PC-9 (cell line): ENCODE data around the gene RGS7. TPM values are rescaled to one million over a fixed set of nuclear protein-coding genes. Genes with fewer than 3 reads are reported as not detected.

Source experiments
- BruUV-seq: library from RNA; stranded (reverse); fragments of 400-500 nt; replicated peaks from 2 replicates; lab custom pipeline; 2021; lab: Mats Ljungman, UMichigan
- CTCF ChIA-PET: fragments of 300-600 bp; sonication (Branson Sonifier 250); formaldehyde crosslinking; loops from one replicate; lab custom pipeline; 2022; ENCODE audit warnings: antibody characterized with exemption; lab: Charles Lee
- POLR2A ChIA-PET: fragments of 300-600 bp; sonication (Branson Sonifier 250); formaldehyde crosslinking; loops from one replicate; lab custom pipeline; 2022; ENCODE audit warnings: antibody characterized with exemption; ENCODE audit not compliant: unreplicated experiment; lab: Charles Lee
- DNase-seq, 2 experiments: peaks; one replicate each; pipeline versions ENCODE4 v3.0.0 to v3.0.0-alpha.2; 2015 to 2022; ENCODE audit warnings: mixed read lengths in 1 of 2
- H2AFZ ChIP-seq: fragments of 200-600 bp; sonication (generic); 2 replicates; pipeline ENCODE4 v1.8.1; 2017; ENCODE audit warnings: antibody characterized with exemption
- H3F3A ChIP-seq: fragments of 200-600 bp; sonication (generic); 2 replicates; pipeline ENCODE4 v1.8.1; 2017; ENCODE audit warnings: antibody characterized with exemption, mild to moderate bottlenecking, low read depth; ENCODE audit not compliant: insufficient read depth
- H3K27ac ChIP-seq: fragments of 200-600 bp; sonication (generic); 2 replicates; pipeline ENCODE4 v1.6.1; 2016; ENCODE audit warnings: mixed run types
- H3K27me3 ChIP-seq: fragments of 200-600 bp; sonication (generic); 2 replicates; pipeline ENCODE4 v1.6.1; 2016; ENCODE audit warnings: low read depth, mixed run types; ENCODE audit not compliant: insufficient read depth
- H3K36me3 ChIP-seq: fragments of 200-600 bp; sonication (generic); 2 replicates; pipeline ENCODE4 v1.6.1; 2016; ENCODE audit warnings: low read depth, mixed run types
- H3K4me1 ChIP-seq: fragments of 200-600 bp; sonication (generic); replicated peaks from 2 replicates; pipeline ENCODE4 v1.6.1; 2016; ENCODE audit warnings: mixed run types; ENCODE audit not compliant: insufficient read depth
- H3K4me2 ChIP-seq: fragments of 200-600 bp; sonication (generic); 2 replicates; pipeline ENCODE4 v1.6.1; 2017; ENCODE audit warnings: mixed run types
- H3K4me3 ChIP-seq: fragments of 200-600 bp; sonication (generic); 2 replicates; pipeline ENCODE4 v1.6.1; 2016; ENCODE audit warnings: mixed run types
- H3K79me2 ChIP-seq: fragments of 200-600 bp; sonication (generic); 2 replicates; pipeline ENCODE4 v1.6.1; 2017; ENCODE audit warnings: low read depth, mixed run types
- H3K9me2 ChIP-seq: fragments of 200-600 bp; sonication (generic); 2 replicates; pipeline ENCODE4 v1.8.1; 2017; ENCODE audit warnings: mild to moderate bottlenecking; ENCODE audit not compliant: insufficient read depth
- H3K9me3 ChIP-seq: fragments of 200-600 bp; sonication (generic); 2 replicates; pipeline ENCODE4 v1.8.1; 2016; ENCODE audit warnings: low read depth; ENCODE audit not compliant: insufficient read depth
- H4K20me1 ChIP-seq: fragments of 200-600 bp; sonication (generic); 2 replicates; pipeline ENCODE4 v1.8.1; 2017; ENCODE audit not compliant: insufficient read depth
- CTCF ChIP-seq: fragments of 200-600 bp; sonication (generic); conservative IDR thresholded peaks from 2 replicates; pipeline ENCODE4 v1.6.1; 2017; ENCODE audit warnings: mixed run types, antibody characterized with exemption, mild to moderate bottlenecking, moderate library complexity
- EZH2 ChIP-seq: fragments of 200-600 bp; sonication (generic); IDR thresholded peaks from 2 replicates; pipeline ENCODE4 v1.8.0; 2017; ENCODE audit warnings: antibody characterized with exemption, low read depth
- intact Hi-C: fragments of 100-400 bp; cut with micrococcal nuclease; formaldehyde crosslinking; loops from one replicate; pipeline ENCODE4 v1.10.0; 2022; ENCODE audit not compliant: unreplicated experiment
- total RNA-seq: library from RNA; stranded (reverse); gene quantifications from 2 replicates; pipeline ENCODE4 v1.2.3, GENCODE V29; 2021

The RGS7 gene
- total RNA-seq, 1 experiment from 2014 or later: 5.8 TPM

GRCh38 chr1:241375886-241376285 lies 18.9 kb upstream of the RGS7 start:
- Histone ChIP-seq H2AFZ (no peak overlapping the region), H3K9me3 (no peaks in the 10 kb centered on the region), H3K4me2 (no peak overlapping the region), H3F3A (no peaks in the 10 kb centered on the region), H4K20me1 (no peaks in the 10 kb centered on the region), H3K4me1 (no peaks in the 10 kb centered on the region), H3K4me3 (no peak overlapping the region), H3K9me2 (no peaks in the 10 kb centered on the region), H3K79me2 (no peaks in the 10 kb centered on the region), H3K36me3 (no peaks in the 10 kb centered on the region), H3K27me3 (no peaks in the 10 kb centered on the region; the same call in 1 of the 2 replicates), H3K27ac (no peak overlapping the region)
- DNase-seq: no peak
- POLR2A ChIA-PET: no interaction called here
- intact Hi-C loops: no loop called here
- CTCF ChIA-PET: no interaction called here
- TF ChIP-seq EZH2: no peak
- no peak for TF ChIP-seq CTCF
- no TSS peak for BruUV-seq

- no peaks in the 10 kb centered on the region for H3K36me3 ChIP-seq
- no peaks in the 10 kb centered on the region for H3K4me1 ChIP-seq
- POLR2A ChIA-PET: no interaction called here
- no peak overlapping the region for H3K27ac ChIP-seq
- H3K9me2 ChIP-seq: no peaks in the 10 kb centered on the region
- no peak for DNase-seq
- intact Hi-C loops: no loop called here
- TF ChIP-seq CTCF (no peak), EZH2 (no peak)
- no peaks in the 10 kb centered on the region for H4K20me1 ChIP-seq
- no peak overlapping the region for H3K4me2 ChIP-seq
- H3K79me2 ChIP-seq: no peaks in the 10 kb centered on the region
- no TSS peak for BruUV-seq
- CTCF ChIA-PET: no interaction called here
- H3K4me3 ChIP-seq: no peak overlapping the region
- no peaks in the 10 kb centered on the region for H3K9me3 ChIP-seq
- H3F3A ChIP-seq: no peaks in the 10 kb centered on the region
- H3K27me3 ChIP-seq: no peaks in the 10 kb centered on the region
- H2AFZ ChIP-seq: no peak overlapping the region
Measured at GRCh38 chr1:241366196-241366595, 9.2 kb upstream of the RGS7 start.

GRCh38 chr1:241362350-241362749 lies 5.3 kb upstream of the RGS7 start:
- Histone ChIP-seq H3K27ac (no peak overlapping the region), H3K79me2 (no peaks in the 10 kb centered on the region), H2AFZ (no peak overlapping the region), H3K9me3 (no peaks in the 10 kb centered on the region), H4K20me1 (no peaks in the 10 kb centered on the region), H3K4me2 (no peak overlapping the region), H3K27me3 (no peaks in the 10 kb centered on the region), H3K9me2 (no peaks in the 10 kb centered on the region), H3F3A (no peaks in the 10 kb centered on the region), H3K4me3 (no peak overlapping the region), H3K36me3 (no peaks in the 10 kb centered on the region), H3K4me1 (no peaks in the 10 kb centered on the region)
- ChIA-PET CTCF (no interaction called here), POLR2A (no interaction called here)
- DNase-seq: no peak
- intact Hi-C loops: no loop called here
- no TSS peak for BruUV-seq
- TF ChIP-seq EZH2 (no peak), CTCF (no peak)
